GM11168 (cell line): ENCODE results near the gene RPL19.
"Not testable (repeated sequence)": the region's sequence is repeated elsewhere in the genome, so short reads cannot be mapped to it uniquely, and the experiment has no call there.

Source experiments
- in situ Hi-C: fragments of 300-500 bp; cut with MboI; formaldehyde crosslinking; loops from one replicate; pipeline ENCODE4 v1.12.0; 2022; ENCODE audit warnings: low sequenced_read_pairs; ENCODE audit not compliant: unreplicated experiment

The RPL19 gene

DNA sequence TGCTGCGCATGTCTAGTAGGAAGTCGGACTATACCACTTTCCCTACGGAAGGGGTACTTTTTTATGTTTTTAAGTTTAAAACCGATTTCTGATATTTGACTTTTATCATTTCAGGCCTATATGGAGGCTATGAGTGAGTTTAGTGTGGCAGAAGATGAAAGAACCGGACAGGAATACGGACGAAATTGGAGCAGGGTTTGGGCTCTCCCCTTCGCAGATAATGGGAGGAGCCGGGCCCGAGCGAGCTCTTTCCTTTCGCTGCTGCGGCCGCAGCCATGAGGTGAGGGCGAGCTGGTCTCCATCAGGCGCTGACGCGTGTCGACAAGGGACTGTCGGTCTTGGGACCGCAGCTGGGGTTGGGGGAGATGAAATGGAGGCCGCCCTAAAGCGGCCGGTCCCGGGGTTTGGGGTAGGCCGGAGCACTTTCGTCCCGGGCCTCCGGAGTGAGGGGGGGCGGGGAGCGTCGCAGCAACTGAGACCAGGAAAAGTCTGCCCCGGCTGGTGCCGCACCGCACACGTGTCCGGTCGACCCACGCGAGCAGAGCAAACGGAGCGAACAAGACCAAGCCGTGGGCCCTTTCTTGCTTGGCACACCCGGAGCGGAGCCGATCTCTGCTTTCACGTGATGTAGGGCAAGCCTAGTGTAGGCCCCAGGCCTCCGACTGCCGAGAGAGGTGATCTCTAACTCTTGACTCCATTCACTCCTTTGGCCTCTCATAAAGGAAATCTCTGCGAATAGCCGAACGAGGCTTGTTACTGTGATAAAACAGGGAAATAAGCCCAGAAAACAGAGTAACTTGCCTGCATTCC is at the start of gene RPL19:
RPL19 (plus strand) TSS at position 214 of the 810 bp plus-strand sequence; CDS start at position 276, 62 bp downstream.
- in situ Hi-C loops = no loop called here

DNA sequence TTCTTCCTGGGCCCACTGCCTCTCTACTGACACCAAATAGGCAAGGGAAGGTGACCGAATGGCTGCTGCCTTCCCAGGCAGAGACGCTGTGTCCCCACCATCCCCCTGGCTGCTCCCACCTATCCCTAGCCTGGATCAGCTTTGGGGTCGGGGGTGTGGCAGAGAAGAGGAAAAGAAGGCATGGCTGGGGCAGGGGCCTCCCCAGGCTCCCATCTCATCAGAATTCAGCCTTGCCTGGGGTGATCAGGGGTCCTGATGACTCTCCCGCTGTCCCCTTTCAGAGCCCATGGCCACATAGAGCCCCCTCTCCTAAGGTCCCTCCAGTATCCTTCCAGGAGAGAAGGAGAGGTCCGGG is 49.3 kb upstream of the RPL19 start:
- in situ Hi-C loops = loop anchor here (10.0 kb wide), 1 partner anchor 166 kb away; no protein-coding TSS in a partner anchor

DNA sequence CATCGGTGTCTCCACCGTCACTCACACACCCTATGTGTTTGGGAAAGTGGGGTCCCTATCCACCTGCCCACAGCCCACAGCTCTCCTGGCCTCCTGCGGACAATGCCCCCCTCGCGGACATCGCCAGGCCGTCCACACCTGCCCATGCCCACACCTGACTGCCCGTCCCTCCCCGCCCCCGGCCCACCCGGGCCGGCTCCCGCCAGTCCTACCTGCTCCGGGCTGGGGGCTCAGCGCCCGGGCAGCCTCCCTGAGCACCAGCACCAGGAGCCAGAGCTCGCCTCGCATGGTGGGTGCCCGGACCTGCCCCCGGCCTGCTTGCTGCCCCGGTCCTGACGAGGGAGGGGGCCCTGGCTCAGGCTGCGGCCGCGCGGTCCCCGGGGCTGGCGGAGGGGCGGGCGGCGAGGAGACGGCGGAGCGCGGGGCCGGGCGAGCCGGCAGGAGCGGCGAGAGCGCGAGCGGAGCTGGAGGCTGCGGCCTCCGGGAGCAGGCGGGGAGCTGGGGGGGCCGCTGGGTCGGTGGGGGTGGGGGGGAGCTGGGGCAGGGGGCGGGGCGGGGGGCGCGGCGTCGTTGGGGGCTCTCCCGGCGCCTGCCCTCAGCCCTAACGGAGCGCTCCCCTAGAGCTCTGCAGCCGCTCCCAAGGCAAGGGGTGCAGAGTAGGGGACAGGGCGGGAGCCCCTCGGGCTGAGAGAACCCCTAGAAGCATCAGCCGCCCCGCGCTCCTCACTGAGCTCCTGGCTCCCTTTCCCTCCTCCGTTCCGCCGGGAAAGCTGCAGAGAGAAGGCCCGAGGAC is 48.7 kb upstream of the RPL19 start, which contains the start of gene PLXDC1:
PLXDC1 (minus strand) TSS at position 488 of the 793 bp plus-strand sequence; CDS start at position 288, 200 bp downstream.
- in situ Hi-C loops = loop anchor here (10.0 kb wide), 1 partner anchor 167 kb away; no protein-coding TSS in a partner anchor

DNA sequence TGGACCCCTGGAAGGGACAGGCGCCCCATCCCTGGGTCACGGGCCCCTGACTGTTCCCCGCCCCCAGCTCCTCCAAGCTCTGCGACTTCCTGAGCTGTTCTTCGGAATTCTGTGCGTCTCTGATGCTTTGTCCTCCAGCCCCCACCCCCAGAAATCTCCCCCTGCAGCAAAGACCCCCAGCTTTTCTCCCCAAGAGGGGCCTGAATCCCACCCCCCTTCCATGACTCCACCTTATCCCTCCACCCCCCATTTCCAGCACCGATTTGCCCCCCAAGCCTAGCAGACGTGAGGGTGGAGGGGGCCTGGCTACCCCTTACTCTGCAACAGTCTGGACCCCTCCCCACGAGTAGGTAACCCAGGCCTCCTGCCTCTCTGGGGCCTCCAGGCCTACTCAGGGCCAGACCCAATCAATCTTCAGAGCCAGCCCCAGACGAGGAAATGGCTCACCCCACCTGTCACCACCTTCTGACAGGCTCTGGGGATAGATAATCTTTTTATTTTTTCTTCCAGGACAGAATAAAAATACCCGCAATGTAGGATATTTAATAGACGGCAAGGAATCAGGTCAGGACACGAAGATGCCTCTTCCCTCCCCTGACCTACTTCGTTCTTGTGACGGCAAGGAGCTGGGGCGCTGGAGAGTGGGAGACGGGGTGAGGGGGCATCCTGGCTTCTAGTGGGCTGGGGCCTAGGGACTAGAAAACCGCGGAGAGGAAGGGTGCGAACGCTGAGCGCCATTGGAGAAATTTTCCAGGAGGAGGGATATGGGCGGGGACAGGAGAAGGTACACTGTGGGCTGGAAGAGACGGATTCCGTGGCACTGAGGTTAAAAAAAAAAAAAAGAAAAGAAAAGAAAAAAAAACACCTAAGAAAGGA is 47.9 kb upstream of the RPL19 start:
- in situ Hi-C loops = loop anchor here (10.0 kb wide), 1 partner anchor 167 kb away; no protein-coding TSS in a partner anchor

DNA sequence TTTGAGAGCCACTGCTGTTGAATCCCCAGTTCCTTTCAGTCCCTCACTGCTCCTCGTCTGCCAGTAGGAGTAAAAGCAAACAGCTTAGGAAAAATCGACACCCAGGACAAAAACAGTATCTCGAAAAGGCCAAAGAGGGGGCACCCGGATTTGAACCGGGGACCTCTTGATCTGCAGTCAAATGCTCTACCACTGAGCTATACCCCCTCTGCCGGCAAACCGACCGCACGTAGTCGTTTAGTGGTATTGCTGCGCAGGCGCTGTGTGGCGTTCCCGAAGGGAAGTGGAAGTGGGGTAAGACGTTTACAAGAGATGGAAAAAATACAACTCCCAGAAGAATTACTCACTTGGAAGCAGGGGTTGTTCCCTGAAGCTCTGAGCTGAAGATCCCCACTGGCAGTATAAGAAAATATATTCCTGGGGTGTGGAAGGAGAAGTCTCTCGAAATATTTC is 46.5 kb upstream of the RPL19 start:
- in situ Hi-C loops = loop anchor here (10.0 kb wide), 1 partner anchor 169 kb away; no protein-coding TSS in a partner anchor

DNA sequence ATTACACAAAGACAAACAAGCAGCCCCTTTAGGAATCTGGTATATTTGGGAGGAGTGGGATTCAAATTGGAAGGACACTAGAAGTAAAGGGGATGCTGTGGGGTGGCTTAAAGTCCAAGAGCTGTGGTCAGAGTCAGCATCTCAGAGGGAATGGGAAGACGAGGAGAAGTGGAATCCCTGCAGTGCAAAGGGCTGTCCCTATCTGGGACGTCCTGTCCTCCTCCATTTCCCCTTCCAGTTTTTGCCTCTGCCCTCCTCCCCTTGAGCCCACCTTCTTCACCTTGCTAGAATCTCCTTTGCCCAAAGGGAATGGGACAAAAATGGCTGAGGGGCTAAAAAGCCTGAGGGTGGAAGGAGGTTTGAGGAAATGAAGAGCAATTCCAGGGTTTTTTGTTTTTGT is 44.4 kb upstream of the RPL19 start:
- in situ Hi-C loops = loop anchor here (5.0 to 10.0 kb wide), 2 partner anchors 83 to 171 kb away; no protein-coding TSS in a partner anchor

DNA sequence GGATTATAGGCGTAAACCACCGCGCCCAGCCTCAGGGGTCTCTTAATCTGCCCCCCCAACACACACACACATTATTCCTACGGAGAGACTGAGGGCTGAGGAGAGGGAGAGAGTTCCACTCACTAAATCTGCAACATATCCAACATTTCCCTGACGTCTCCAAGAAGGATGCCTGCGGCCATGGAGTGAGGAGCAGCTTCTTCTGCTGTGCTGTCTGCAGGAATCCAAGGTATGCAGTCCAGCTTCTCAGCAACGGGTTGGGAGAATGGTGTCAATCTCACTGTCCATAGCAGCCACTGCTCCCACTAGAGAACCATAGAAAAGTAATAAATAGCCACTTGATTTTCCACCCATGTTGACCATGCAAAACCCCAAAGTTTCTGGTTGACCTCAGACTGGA is 43.6 kb upstream of the RPL19 start:
- in situ Hi-C loops = loop anchor here (5.0 to 10.0 kb wide), 2 partner anchors 84 to 172 kb away; no protein-coding TSS in a partner anchor

DNA sequence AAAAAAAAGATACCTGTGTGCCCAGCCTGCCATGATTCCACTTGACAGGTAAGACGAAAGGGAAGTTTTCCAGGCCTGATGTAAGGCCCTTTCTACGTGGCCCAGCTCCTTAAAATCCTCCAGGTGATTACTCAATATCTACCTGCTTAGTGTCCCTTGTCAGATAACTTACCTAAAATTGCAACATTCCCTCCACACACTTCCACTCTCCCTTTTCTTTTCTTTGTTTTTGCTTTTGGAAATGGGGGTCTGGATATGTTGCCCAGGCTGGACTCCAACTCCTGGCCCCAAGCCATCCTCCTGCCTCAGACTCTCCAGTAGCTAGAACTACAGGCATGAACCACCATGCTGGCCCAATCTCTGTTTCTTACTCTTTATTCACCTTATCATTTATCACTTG is 41.5 kb upstream of the RPL19 start:
- in situ Hi-C loops = loop anchor here (5.0 to 10.0 kb wide), 2 partner anchors 86 to 174 kb away; no protein-coding TSS in a partner anchor

DNA sequence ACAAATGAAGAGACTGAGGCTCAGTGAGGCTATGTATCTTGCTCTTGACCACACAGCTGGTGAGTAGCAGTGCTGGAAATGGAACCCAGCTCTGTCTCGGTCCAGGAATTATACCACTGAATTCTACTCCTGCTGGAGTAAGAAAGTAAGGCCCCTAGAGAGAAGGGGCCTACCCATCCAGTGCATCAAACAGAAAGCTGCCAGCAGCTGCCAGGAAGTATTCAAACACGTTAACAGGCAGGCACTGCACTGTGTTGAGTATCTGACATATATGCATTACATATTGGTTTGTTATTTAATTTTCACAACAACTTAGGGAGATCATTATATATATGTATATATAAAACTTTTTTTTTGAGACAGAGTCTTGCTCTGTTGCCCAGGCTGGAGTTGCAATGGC is 38.1 kb upstream of the RPL19 start:
- in situ Hi-C loops = no loop called here

DNA sequence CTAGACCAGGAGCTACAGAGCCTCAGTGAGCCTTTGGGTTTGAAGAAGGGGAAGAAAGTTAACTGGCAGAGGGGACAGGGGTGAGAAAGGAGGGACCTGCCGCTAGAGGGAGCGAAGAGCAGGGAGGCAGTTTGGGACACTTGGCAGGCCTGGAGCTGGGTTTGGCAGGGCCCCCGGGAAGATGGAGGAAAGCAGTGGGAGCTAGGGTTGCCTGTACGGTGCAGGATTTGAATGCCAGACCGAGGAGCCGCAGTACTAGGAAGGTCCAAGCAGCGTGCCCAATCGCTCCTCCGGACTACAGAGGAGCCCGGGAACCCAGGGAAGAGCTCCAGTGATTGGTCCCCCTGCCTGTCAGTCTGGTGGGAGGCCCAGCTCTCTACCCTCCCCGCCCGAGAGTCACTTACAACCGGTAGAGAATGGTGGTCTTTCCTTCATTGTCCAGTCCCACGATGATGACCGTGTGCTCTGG is 35.4 kb upstream of the RPL19 start:
- in situ Hi-C loops = no loop called here

DNA sequence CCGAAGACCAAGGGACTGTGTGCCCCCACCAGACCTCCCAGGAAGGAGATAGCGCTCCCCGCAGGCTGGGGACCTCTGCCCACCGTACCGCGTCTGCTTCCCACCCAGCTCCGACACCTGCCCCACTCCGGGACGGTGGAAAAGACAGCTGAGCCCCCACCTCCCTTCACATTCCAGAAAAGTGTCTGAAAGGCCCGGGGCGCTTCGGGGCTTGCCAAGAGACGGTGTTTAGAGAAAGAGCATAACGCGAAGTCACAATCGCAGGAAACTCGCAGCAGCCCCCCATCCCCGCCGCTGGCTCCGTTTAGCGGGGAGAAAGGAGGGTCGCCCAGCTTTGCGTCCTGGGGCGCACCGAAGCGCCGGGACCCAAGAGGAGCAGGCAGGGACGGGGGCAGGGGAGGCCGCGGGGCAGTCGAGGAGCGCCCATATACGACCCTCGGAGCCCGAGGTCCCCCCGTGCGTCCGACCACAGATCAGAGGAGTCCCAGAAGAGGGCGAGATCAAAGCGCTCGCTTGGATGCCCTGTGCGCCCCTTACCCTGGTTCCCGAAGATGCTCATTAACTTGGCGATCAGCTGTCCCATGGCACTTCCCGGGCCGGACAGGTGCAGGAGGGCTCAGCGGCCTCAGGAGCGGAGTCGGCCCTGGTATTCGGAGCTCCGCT is 34.8 kb upstream of the RPL19 start:
- in situ Hi-C loops = no loop called here

DNA sequence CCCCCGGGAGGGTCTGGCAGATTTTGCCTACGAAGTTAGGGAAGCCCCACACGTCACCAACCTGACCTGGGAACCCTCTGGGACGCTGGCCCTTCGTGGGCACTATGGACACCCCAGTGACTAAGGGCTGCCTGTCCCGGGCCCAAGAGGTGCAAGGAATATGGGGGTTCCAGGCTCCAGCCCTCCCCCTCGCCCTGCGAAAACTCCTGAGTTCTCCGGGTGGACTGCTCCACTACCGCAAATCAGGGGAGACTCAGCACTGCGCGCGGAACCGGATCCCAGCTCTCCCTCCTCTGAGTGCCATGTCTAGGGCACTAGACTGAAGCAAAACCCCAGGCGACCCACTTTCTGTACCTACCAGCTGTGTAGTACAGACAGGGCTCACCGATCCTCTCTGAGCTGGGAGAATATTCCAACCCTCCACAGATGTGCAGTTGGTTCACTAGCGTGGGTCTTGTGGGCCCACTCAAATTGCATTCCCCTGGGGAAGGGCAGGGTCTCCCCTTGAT is 34.2 kb upstream of the RPL19 start, which contains the start of gene ARL5C:
ARL5C (minus strand) TSS at position 321 of the 509 bp plus-strand sequence. CDS start 401 bp downstream, outside the sequence.
- in situ Hi-C loops = no loop called here

DNA sequence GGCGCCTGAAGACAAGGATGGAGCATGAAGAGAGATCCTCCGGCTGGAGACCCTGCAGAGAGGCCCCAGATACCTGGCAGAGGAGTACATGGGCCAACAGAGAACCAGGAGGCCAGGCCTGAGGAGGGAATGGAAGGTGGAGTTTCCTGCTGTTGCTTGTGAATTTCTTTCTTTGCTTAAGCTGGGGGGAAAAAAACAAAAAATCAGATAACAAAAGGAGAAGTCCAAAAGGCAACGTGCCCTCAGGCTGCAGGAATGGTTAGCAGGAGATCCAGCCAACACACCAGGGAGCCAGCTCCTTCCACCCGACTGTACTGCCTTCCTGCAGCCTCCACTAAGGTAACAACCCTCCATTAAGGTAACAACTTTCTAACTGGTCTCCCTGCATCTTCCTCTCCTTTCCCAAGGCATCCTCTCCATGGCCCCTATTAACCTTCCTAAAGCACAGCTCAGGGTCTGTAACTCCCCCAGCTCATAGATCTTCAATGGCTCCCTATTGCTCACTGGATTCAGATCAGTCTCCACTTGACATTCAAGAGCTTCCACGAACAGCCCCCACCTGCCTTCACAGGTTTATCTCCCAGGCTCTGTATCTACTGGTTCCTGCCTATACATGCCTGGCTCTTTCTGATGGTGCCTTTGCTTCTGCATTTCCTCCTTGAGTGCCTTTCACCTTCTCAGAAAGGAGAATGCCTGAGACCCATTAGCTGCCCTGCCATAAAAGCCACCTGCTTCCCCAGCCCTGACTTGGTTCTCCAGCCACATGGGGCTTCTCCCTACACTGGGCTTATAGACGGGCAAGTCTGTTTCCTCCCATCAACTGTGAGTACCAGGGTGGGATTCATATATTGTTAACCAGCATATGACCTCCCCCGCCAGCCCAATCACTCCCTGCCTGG is 33.4 kb upstream of the RPL19 start:
- in situ Hi-C loops = no loop called here

DNA sequence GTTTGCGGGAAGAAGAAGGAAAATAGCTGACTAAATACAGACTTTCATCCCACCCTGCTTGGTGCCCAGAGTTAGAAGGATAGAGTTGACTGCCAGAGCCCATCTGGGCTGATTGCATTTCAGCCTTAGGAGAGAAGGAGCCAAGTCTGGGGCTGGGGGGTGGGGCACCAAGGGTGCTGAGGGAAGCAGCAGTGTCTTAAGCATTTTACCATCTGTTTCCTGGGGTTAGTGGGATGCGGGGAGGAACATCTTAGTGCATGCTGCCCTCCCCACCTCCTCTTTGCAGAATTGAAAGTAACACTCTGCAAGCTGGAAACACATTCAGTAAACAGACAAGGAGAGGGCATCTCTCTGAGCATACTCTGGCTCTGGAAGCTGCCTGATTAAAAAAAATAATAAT is 32.6 kb upstream of the RPL19 start:
- in situ Hi-C loops = no loop called here

DNA sequence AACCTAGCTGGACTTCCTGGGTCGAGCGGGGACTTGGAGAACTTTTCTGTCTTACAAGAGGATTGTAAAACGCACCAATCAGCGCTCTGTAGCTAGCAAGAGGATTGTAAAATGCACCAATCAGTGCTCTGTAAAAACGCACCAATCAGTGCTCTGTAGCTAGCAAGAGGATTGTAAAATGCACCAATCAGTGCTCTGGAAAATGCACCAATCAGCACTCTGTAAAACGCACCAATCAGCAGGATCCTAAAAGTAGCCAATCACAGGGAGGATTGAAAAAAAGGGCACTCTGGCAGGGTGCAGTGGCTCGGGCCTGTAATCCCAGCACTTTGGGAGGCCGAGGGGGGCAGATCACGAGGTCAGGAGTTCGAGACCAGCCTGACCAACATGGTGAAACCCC is 31.6 kb upstream of the RPL19 start:
- in situ Hi-C loops = not testable (repeated sequence)

DNA sequence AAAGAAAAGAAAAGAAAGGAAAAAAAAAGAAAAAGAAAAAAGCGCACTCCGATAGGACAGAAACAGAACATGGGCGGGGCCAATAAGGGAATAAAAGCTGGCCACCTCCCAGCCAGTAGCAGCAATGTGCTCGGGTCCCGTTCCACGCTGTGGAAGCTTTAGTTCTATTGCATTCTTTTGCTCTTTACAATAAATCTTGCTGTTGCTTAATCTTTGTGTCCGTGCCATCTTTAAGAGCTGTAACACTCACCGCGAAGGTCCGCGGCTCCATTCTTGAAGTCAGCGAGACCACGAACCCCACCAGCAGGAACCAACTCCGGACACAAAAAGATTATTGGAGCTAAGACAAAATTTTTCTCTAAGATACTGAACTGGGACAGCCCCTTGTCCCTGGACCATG is 31.0 kb upstream of the RPL19 start:
- in situ Hi-C loops = no loop called here

DNA sequence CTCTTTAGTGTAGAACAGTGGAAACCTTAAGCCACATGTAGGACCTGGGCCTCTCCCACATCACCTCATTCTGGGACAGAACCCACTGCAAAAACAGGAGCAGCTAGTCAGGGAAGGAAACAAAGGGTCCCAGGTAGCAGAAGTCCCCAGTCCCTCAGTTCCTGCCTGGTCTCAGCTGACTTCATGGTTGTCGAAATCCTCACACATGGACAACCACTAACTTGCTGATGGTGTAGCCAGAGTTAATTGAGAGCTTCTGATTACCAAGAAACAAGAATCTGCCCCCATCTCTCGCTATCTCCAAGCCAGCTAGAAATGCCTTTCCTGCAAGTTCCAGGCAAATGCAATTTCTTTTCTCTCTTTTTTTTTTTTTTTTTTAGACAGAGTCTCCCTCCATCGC is 30.6 kb upstream of the RPL19 start:
- in situ Hi-C loops = no loop called here

DNA sequence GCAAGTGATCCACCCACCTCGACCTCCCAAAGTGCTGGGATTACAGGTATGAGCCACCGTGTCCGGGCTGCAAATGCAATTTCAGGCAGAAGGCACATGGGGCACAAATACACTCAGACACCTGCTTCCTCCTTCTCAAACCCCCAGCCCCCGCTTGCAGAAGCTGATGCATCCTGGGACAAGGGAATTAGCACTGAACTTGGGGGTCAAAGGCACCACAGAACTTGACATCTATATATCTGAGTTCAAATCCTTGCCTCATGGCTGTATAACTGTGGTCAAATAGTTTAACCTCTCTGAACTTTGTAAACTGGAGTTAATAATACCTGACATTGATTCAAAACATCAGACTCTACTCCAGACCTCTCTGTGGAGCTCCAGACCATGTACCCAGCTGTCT is 30.0 kb upstream of the RPL19 start:
- in situ Hi-C loops = no loop called here
